Endothelial cell of umbilical vein (primary cell): ENCODE results near the gene SLC36A2. TPM values are rescaled to one million over a fixed set of nuclear protein-coding genes. Genes with fewer than 3 reads are reported as not detected.

Source experiments
- BruUV-seq: library from RNA; stranded (reverse); fragments of 400-500 nt; replicated peaks from 2 replicates; lab custom pipeline; 2021; lab: Mats Ljungman, UMichigan
- CTCF ChIA-PET: fragments of 300-600, 350-600 bp; sonication (Branson Sonifier 250); formaldehyde crosslinking; loops from one replicate; lab custom pipeline; 2021; ENCODE audit warnings: antibody characterized with exemption, inconsistent platforms; lab: Charles Lee
- POLR2A ChIA-PET: fragments of 300-600, 350-600 bp; sonication (Branson Sonifier 250); formaldehyde crosslinking; loops from one replicate; lab custom pipeline; 2021; ENCODE audit warnings: antibody characterized with exemption, inconsistent platforms; lab: Charles Lee
- DNase-seq: peaks from one replicate; pipeline ENCODE4 v3.0.0-alpha.2; 2011; ENCODE audit warnings: low read depth, low spot score
- FAIRE-seq: peaks from 2 replicates; lab custom pipeline; 2011; peaks lifted over from hg19 to GRCh38; lab: Jason Lieb, UNC
- H2AFZ ChIP-seq: 2 replicates; pipeline ENCODE4 v1.6.0; 2012; ENCODE audit warnings: low read depth, low read length, control low read depth, inconsistent platforms
- H3K27ac ChIP-seq: 2 replicates; pipeline ENCODE4 v1.5.1; 2011; ENCODE audit warnings: low read depth, mild to moderate bottlenecking, control low read depth, low read length, moderate library complexity; ENCODE audit not compliant: insufficient read depth
- H3K27me3 ChIP-seq, 2 experiments: 2 replicates each; pipeline versions ENCODE4 v1.6.0 to v1.6.1; 2011; ENCODE audit warnings: low read length in 2 of 2, mixed read lengths in 1 of 2; ENCODE audit not compliant: control insufficient read depth in 2 of 2, insufficient read depth in 2 of 2
- H3K36me3 ChIP-seq, 2 experiments: 2 replicates in 1 of 2; 3 replicates in 1 of 2; pipeline ENCODE4 v1.5.1; 2011; ENCODE audit warnings: low read length in 2 of 2, mild to moderate bottlenecking in 1 of 2, moderate library complexity in 1 of 2; ENCODE audit not compliant: control insufficient read depth in 2 of 2, insufficient read depth in 2 of 2; ENCODE audit errors: extremely low read depth in 1 of 2
- H3K4me1 ChIP-seq: 3 replicates; pipeline ENCODE4 v1.5.1; 2011; ENCODE audit warnings: mild to moderate bottlenecking, low read length; ENCODE audit not compliant: control insufficient read depth, insufficient read depth; ENCODE audit errors: extremely low read depth
- H3K4me2 ChIP-seq: 2 replicates; pipeline ENCODE4 v1.6.1; 2011; ENCODE audit warnings: low read length, control low read depth, mixed read lengths; ENCODE audit not compliant: insufficient read depth
- H3K4me3 ChIP-seq, 3 experiments: fragments of 200-600 bp in 1 of 3; sonication (generic), shearing (Covaris generic) in 1 of 3; replicated peaks in 1 of 3; 2 replicates each; pipeline ENCODE4 v1.5.1; 2011 to 2016; ENCODE audit warnings: control low read depth in 3 of 3, low read length in 3 of 3, mild to moderate bottlenecking in 2 of 3, inconsistent platforms in 1 of 3, low read depth in 1 of 3, moderate library complexity in 1 of 3; ENCODE audit not compliant: insufficient read depth in 1 of 3
- H3K79me2 ChIP-seq: 2 replicates; pipeline ENCODE4 v1.6.0; 2012; ENCODE audit warnings: low read length, inconsistent platforms; ENCODE audit not compliant: control insufficient read depth, insufficient read depth
- H3K9ac ChIP-seq: replicated peaks from 2 replicates; pipeline ENCODE3; 2011; ENCODE audit warnings: low read length, control low read depth; ENCODE audit not compliant: insufficient read depth; ENCODE audit errors: extremely low read depth
- H3K9me1 ChIP-seq: replicated peaks from 3 replicates; pipeline ENCODE4 v1.6.0; 2011; ENCODE audit warnings: mild to moderate bottlenecking, low read length; ENCODE audit not compliant: control insufficient read depth, insufficient read depth; ENCODE audit errors: extremely low read depth
- H3K9me3 ChIP-seq: replicated peaks from 2 replicates; pipeline ENCODE4 v1.5.1; 2012; ENCODE audit warnings: low read length, inconsistent platforms; ENCODE audit not compliant: control insufficient read depth, insufficient read depth
- H4K20me1 ChIP-seq: replicated peaks from 2 replicates; pipeline ENCODE3; 2011; ENCODE audit warnings: mild to moderate bottlenecking, low read length; ENCODE audit not compliant: control insufficient read depth, insufficient read depth; ENCODE audit errors: extremely low read depth
- CTCF ChIP-seq, 2 donors: IDR thresholded peaks; 1 replicate in 1 of 2; 2 replicates in 1 of 2; pipeline ENCODE4 v1.5.1; 2011; ENCODE audit warnings: low read length in 2 of 2, mild to moderate bottlenecking in 2 of 2, moderate library complexity in 2 of 2, control low read depth in 1 of 2, inconsistent platforms in 1 of 2, low read depth in 1 of 2; ENCODE audit not compliant: insufficient read depth in 1 of 2; ENCODE audit errors: extremely low read depth in 1 of 2
- EZH2 ChIP-seq: IDR thresholded peaks from 2 replicates; pipeline ENCODE4 v1.6.1; 2012; ENCODE audit warnings: borderline replicate concordance, low read depth, mild to moderate bottlenecking, moderate library complexity, low read length, inconsistent platforms; ENCODE audit not compliant: severe bottlenecking
- FOS ChIP-seq: IDR thresholded peaks from 2 replicates; pipeline ENCODE4 v1.6.1; 2011; ENCODE audit warnings: mild to moderate bottlenecking, low read length, moderate library complexity, borderline replicate concordance; ENCODE audit not compliant: insufficient read depth
- GATA2 ChIP-seq: IDR thresholded peaks from 2 replicates; pipeline ENCODE4 v1.7.0; 2011; ENCODE audit warnings: low read depth, mild to moderate bottlenecking, moderate library complexity, mixed read lengths, low read length; ENCODE audit not compliant: insufficient read length, insufficient read depth
- JUN ChIP-seq: IDR thresholded peaks from 2 replicates; pipeline ENCODE4 v1.6.1; 2011; ENCODE audit warnings: borderline replicate concordance, low read depth; ENCODE audit not compliant: insufficient read length, insufficient read depth
- MAX ChIP-seq: IDR thresholded peaks from 2 replicates; pipeline ENCODE4 v1.6.1; 2011; ENCODE audit not compliant: insufficient read depth, insufficient read length
- MYC ChIP-seq: IDR thresholded peaks from one replicate; pipeline ENCODE4 v1.6.1; 2011; ENCODE audit warnings: mild to moderate bottlenecking, low read depth, low read length
- POLR2A ChIP-seq: IDR thresholded peaks from 2 replicates; pipeline ENCODE4 v1.6.1; 2012; ENCODE audit warnings: low read depth, mild to moderate bottlenecking, control low read depth, low read length
- POLR2AphosphoS5 ChIP-seq: IDR thresholded peaks from 2 replicates; pipeline ENCODE4 v1.6.1; 2012; ENCODE audit warnings: low read depth, mild to moderate bottlenecking, control low read depth, low read length, moderate library complexity; ENCODE audit not compliant: insufficient read depth
- dilution Hi-C: fragments of 300-500 bp; cut with MboI; formaldehyde crosslinking; loops from one replicate; pipeline ENCODE4 v1.15.0; 2019; ENCODE audit warnings: low sequenced_read_pairs; ENCODE audit not compliant: extremely low pct_ligation_motif_present
- intact Hi-C: fragments of 100-400 bp; cut with micrococcal nuclease; formaldehyde crosslinking; loops from one replicate; pipeline ENCODE4 v1.10.0; 2022
- polyA plus RNA-seq, 4 experiments: library from polyadenylated mRNA; depleted of rRNA in 3 of 4; stranded (reverse) in 3 of 4; unstranded in 1 of 4; fragments of >200 nt; gene quantifications; 2 replicates each; pipeline versions ENCODE4 v1.2.1 to v1.2.3, GENCODE V29; 2011 to 2012; ENCODE audit warnings: missing spikeins in 1 of 4
- total RNA-seq: library from RNA; stranded (reverse); gene quantifications from 2 replicates; pipeline ENCODE4 v1.2.3, GENCODE V29; 2021

SLC36A2 gene
- total and polyA plus RNA-seq, 2 donors (not counting 3 experiments of a cell fraction or from before 2014, with no cell fraction given), result not detected

GRCh38 chr5:151348789-151349188 lies 1.4 kb upstream of the SLC36A2 start:
- no peaks in the 10 kb centered on the region for H3K36me3 ChIP-seq
- H2AFZ ChIP-seq, result no peak overlapping the region
- H3K4me2 ChIP-seq, result no peak overlapping the region
- no peak for DNase-seq
- ChIA-PET POLR2A (interaction anchor here (0.6 kb wide), 1 partner anchor 1972 kb away, joined by 6 read pairs; no protein-coding TSS in a partner anchor), CTCF (interaction anchor here (1.1 to 1.5 kb wide), 5 partner anchors 9 to 60 kb away, joined by 3 to 8 read pairs (median 3); no protein-coding TSS in a partner anchor)
- H3K4me3 ChIP-seq, result no peak overlapping the region
- no TSS peak for BruUV-seq
- no peak for FAIRE-seq
- intact Hi-C loops (no loop called here), dilution Hi-C loops (no loop called here)
- H3K27me3 ChIP-seq, result peaks cover 0 to 3% of the 10 kb centered on the region in 2 experiments
- TF ChIP-seq FOS (no peak), GATA2 (no peak), CTCF (IDR thresholded peaks at IDR 0.05; ENCODE audit: extremely low read depth in 1 of 2, insufficient read depth in 1 of 2, low read depth in 1 of 2, low read length in 2 of 2) (no peak), EZH2 (no peak), POLR2AphosphoS5 (no peak), MAX (no peak), JUN (no peak), MYC (no peak), POLR2A (no peak)
- H3K9ac ChIP-seq, result no peak overlapping the region
- H3K27ac ChIP-seq, result no peak overlapping the region
- H3K79me2 ChIP-seq, result no peaks in the 10 kb centered on the region
- H3K9me3 ChIP-seq, result no peaks in the 10 kb centered on the region
- no peaks in the 10 kb centered on the region for H4K20me1 ChIP-seq
- H3K4me1 ChIP-seq, result no peaks in the 10 kb centered on the region
- no peaks in the 10 kb centered on the region for H3K9me1 ChIP-seq
